Gastroesophageal sphincter (tissue), 4 donors: ENCODE results near the gene MYBPH. TPM values are rescaled to one million over a fixed set of nuclear protein-coding genes. Genes with fewer than 3 reads are reported as not detected.

Source experiments
- ATAC-seq: fragments of 150-250 bp; one replicate; pipeline ENCODE4 v1.9.1; 2016; ENCODE audit warnings: mild to moderate bottlenecking, moderate library complexity
- H3K27ac ChIP-seq, 4 donors: fragments of 200-600 bp; sonication (generic) in 3 of 4; 1 replicate in 3 of 4; 2 replicates in 1 of 4; pipeline ENCODE4 v1.5.1; 2016 to 2019
- H3K27me3 ChIP-seq: fragments of 200-600 bp; sonication (generic); one replicate; pipeline ENCODE4 v1.5.1; 2019
- H3K36me3 ChIP-seq, 2 donors: fragments of 200-600 bp; sonication (generic); one replicate each; pipeline ENCODE4 v1.5.1; 2019; ENCODE audit warnings: control low read depth in 1 of 2
- H3K4me1 ChIP-seq, 3 donors: fragments of 200-600 bp; sonication (generic); 1 replicate in 2 of 3; 2 replicates in 1 of 3; pipeline ENCODE4 v1.5.1; 2016 to 2019; ENCODE audit warnings: control low read depth in 2 of 3
- H3K4me3 ChIP-seq, 2 donors: fragments of 200-600 bp; sonication (generic); one replicate each; pipeline ENCODE4 v1.5.1; 2019; ENCODE audit warnings: mild to moderate bottlenecking in 1 of 2, moderate library complexity in 1 of 2
- H3K9me3 ChIP-seq, 3 donors: fragments of 200-600 bp; sonication (generic); one replicate each; pipeline ENCODE4 v1.5.1; 2017 to 2019; ENCODE audit warnings: control low read depth in 2 of 3
- CTCF ChIP-seq, 4 experiments: fragments of 200-600 bp in 2 of 4; fragments of 450-650 bp in 2 of 4; sonication (generic) in 1 of 4; IDR thresholded peaks; one replicate each; pipeline ENCODE4 v1.5.1; 2017 to 2019; ENCODE audit warnings: antibody characterized with exemption in 4 of 4, mild to moderate bottlenecking in 2 of 4, moderate library complexity in 2 of 4
- EP300 ChIP-seq: sonication (generic); formaldehyde crosslinking; IDR thresholded peaks from one replicate; pipeline ENCODE4 v1.6.1; 2017; ENCODE audit warnings: antibody characterized with exemption, mild to moderate bottlenecking
- POLR2A ChIP-seq, 2 donors: fragments of 450-650 bp; IDR thresholded peaks; one replicate each; pipeline ENCODE4 v1.6.1; 2017; ENCODE audit warnings: antibody characterized with exemption in 2 of 2, mild to moderate bottlenecking in 2 of 2, moderate library complexity in 1 of 2
- POLR2AphosphoS5 ChIP-seq: sonication (generic); formaldehyde crosslinking; IDR thresholded peaks from one replicate; pipeline ENCODE4 v1.6.1; 2017; ENCODE audit warnings: antibody characterized with exemption
- whole genome bisulfite sequencing, 2 donors: methylation state at CpG; one replicate each; pipeline ENCODE4 v1.1.5; 2018; ENCODE audit warnings: low coverage in 1 of 2; 5-methylcytosine and 5-hydroxymethylcytosine counted together
- total RNA-seq, 4 donors: library from RNA; depleted of rRNA; stranded (reverse); fragments of >200 nt; gene quantifications; one replicate each; pipeline ENCODE4 v1.1.0, GENCODE V29; 2016

MYBPH gene
- total RNA-seq, 4 donors from 2014 or later = not detected

DNA sequence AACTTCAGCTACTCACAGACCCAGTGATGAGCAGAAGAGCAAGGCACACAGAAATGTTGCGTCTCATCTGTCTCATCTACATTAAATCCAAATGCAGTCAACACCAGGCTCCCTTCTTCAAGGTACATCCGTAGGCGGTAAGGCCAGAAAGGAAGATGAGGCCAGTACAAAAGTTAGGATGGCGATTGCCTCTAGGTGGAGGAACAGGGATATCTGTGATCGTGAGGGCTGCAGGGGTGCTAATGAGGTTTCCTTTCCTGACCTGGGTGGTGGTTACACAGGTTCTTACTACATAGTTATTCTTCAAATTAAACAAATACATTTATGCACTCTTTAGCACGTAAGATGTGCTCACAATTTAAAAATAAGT is 1.4 kb upstream of the MYBPH start:
- Histone ChIP-seq H3K4me3 (no peak overlapping the region), H3K27me3 (no peaks in the 10 kb centered on the region), H3K27ac (no peak overlapping the region), H3K9me3 (no peaks in the 10 kb centered on the region), H3K4me1 (no peaks in the 10 kb centered on the region), H3K36me3 (no peaks in the 10 kb centered on the region)
- no peak for TF ChIP-seq CTCF (IDR thresholded peaks at IDR 0.05)
- no peak for TF ChIP-seq POLR2AphosphoS5
- TF ChIP-seq POLR2A (IDR thresholded peaks at IDR 0.05) = no peak
- TF ChIP-seq EP300 = no peak
- no peak for ATAC-seq
- WGBS, 2 donors = 83 to 90% methylated on average over 6 of the region's 6 CpGs

DNA sequence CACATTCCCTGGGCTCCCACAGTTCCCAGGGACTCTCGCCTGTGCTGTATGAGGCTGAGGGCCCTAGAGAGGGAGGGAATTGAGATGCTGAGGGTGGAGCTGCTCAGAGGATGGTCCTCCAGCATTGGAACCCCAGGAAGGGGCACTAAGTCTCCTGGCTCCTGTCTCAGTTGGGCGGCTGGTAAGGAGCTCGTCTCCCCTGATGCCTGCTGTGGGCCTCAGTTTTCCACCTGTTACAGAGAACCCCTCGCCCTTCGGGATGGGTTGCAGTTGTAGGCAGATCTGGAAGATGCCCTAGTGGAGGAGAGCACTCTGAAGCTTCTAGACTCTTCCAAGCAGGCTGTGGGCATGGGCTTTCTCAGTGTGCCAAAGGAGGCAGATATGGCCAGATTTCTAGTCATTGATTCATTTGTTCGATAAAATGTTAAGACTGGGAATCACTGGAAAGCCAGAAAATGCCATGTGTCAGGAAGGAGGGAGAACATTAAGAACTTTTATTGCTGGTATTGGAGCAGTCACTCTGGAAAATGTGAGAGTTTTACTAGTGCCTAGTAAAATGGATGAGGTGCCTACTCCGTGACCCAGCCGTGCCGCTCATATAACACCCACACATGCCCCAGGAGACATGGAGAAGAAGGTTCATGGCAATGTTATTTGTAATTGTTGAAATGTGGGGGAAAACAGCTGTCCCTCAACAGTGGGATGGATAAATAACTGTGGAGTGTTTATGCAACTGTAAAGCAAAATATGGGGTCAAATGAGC is 828 bp upstream of the MYBPH start:
- Histone ChIP-seq H3K27me3 (no peaks in the 10 kb centered on the region), H3K9me3 (no peaks in the 10 kb centered on the region), H3K27ac (no peak overlapping the region), H3K36me3 (no peaks in the 10 kb centered on the region), H3K4me1 (no peaks in the 10 kb centered on the region), H3K4me3 (no peak overlapping the region)
- no peak for ATAC-seq
- WGBS, 2 donors = 91 to 92% methylated on average over 4 of the region's 9 CpGs
- TF ChIP-seq EP300 = no peak
- no peak for TF ChIP-seq CTCF (IDR thresholded peaks at IDR 0.05)
- no peak for TF ChIP-seq POLR2A (IDR thresholded peaks at IDR 0.05)
- TF ChIP-seq POLR2AphosphoS5 = no peak

GRCh38 chr1:203175827-203176241 is 208 bp upstream of the MYBPH start:
- Histone ChIP-seq H3K36me3 (no peaks in the 10 kb centered on the region), H3K27ac (no peak overlapping the region), H3K4me1 (no peaks in the 10 kb centered on the region), H3K4me3 (no peak overlapping the region), H3K9me3 (no peaks in the 10 kb centered on the region), H3K27me3 (no peaks in the 10 kb centered on the region)
- TF ChIP-seq POLR2A (IDR thresholded peaks at IDR 0.05) (no peak), CTCF (IDR thresholded peaks at IDR 0.05) (no peak), POLR2AphosphoS5 (no peak), EP300 (no peak)
- ATAC-seq = peak; percentile 46
- whole genome bisulfite sequencing, 2 donors = 67 to 80% methylated on average over 2 of the region's 9 CpGs

GRCh38 chr1:203174324-203174985 is 1.2 kb downstream of the MYBPH start:
- Histone ChIP-seq H3K4me3 (no peak overlapping the region), H3K9me3 (no peaks in the 10 kb centered on the region), H3K4me1 (no peaks in the 10 kb centered on the region), H3K27me3 (no peaks in the 10 kb centered on the region), H3K27ac (no peak overlapping the region), H3K36me3 (no peaks in the 10 kb centered on the region)
- ATAC-seq = no peak
- no peak for TF ChIP-seq CTCF (IDR thresholded peaks at IDR 0.05)
- TF ChIP-seq EP300 = no peak
- TF ChIP-seq POLR2AphosphoS5 = no peak
- TF ChIP-seq POLR2A (IDR thresholded peaks at IDR 0.05) = no peak
- 92% methylated on average over 2 to 9 of the region's 12 CpGs for WGBS, 2 donors

- Histone ChIP-seq H3K4me1 (no peaks in the 10 kb centered on the region), H3K27me3 (no peaks in the 10 kb centered on the region), H3K27ac (no peak overlapping the region), H3K36me3 (no peaks in the 10 kb centered on the region), H3K9me3 (no peaks in the 10 kb centered on the region), H3K4me3 (no peak overlapping the region)
- TF ChIP-seq CTCF (IDR thresholded peaks at IDR 0.05) = no peak
- ATAC-seq = no peak
- WGBS, 2 donors = 85% methylated on average over 5 of the region's 5 CpGs; no CpG with 5 or more reads in 1 of the 2 donors
Measured at GRCh38 chr1:203173566-203173965, 2.1 kb downstream of the MYBPH start.
